HG03135 (cell line): ENCODE data around the gene SYT17.

Experiments
- ATAC-seq: cut with Tn5 transposase; IDR thresholded peaks from one replicate; pipeline ENCODE4 v1.9.1; 2021; ENCODE audit warnings: mild to moderate bottlenecking, moderate library complexity; ENCODE audit not compliant: unreplicated experiment

SYT17 gene

GRCh38 chr16:19213885-19214284, 45.8 kb downstream of the SYT17 start:
- no peak for ATAC-seq

- ATAC-seq, result no peak
Measured at GRCh38 chr16:19215705-19216104, 47.7 kb downstream of the SYT17 start.

DNA sequence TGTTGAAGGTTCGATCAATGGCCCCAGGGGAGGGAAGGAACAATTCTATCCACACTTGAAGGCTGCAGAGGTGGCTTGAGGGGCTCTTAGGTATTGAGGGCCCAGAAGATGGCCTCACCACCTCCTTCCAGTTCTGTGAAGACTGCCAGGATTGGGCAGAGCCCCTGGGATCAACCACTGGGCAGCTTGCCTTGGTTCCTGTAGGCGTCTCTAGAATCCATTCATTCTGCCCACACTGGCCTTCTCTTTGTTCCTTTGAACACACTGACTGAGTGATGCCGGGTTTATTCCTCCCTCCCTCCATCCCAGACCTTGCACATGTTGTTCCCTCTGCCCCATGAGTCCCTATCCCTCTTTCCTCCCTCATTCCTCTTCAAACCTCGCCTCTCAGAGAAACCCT, 50.5 kb downstream of the SYT17 start:
- no peak for ATAC-seq

DNA sequence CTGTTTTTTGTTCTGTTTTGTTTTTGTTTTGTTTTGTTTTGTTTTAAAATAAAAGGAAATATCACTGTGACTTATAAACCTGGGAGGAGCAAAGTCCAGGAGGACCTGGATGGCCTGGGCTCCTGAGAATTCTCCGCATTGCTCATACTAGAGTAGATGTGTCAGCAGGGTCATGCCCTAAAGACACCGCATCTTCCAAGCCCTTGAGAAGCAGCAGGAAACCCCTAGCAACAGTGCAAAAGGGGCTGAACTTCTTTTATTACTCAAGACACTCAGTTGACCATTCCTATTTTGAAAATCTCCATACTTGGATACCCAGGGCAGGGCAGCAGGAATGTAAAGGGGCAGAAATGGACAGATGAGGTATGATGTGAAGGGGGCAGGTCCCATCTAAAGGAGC, 51.8 kb downstream of the SYT17 start:
- ATAC-seq, result no peak

- no peak for ATAC-seq
Measured at GRCh38 chr16:19223235-19224170, 55.5 kb downstream of the SYT17 start.

DNA sequence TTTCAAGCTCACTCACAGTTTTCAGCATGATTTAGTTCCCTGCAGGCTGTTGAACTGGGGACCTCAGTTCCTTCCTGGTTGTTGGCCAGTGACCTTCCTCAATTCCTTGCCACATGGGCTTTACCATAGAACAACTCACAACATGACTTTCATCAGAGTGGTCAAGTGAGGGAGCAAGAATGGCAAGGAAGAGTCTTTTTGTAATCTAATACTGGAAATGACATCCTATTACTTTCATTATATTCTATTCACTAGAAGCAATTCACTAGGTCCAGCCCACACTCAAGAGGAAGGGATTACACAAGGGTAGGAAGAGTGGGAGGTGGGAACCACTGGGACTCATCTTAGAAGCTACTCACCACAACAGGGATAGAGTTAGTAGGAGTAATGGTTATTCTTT, 57.6 kb downstream of the SYT17 start:
- no peak for ATAC-seq

- ATAC-seq, result no peak
Measured at GRCh38 chr16:19227643-19228042, 59.6 kb downstream of the SYT17 start.

- ATAC-seq, result no peak
Measured at GRCh38 chr16:19228052-19228451, 60.0 kb downstream of the SYT17 start.

DNA sequence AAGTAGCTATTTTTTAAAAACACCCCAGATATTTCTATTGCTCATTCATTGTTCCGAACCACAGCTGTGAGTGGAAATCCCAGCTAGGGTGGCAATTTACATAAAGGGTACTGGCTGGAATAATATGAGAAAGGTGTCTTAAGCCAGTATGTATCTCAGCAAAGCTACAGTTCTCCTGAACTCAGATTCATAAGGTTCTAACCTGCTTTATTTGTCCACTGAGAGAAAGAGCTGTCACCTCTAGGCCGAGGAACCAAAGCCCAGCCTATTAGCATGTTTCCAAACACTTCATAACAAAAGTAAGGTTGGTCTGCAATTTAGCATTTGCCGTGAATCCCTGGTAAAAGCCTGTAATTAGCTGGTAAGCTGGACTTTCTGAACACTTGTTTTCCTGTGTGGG, 60.5 kb downstream of the SYT17 start:
- no peak for ATAC-seq

- ATAC-seq, result no peak
Measured at GRCh38 chr16:19230575-19230974, 62.5 kb downstream of the SYT17 start.

DNA sequence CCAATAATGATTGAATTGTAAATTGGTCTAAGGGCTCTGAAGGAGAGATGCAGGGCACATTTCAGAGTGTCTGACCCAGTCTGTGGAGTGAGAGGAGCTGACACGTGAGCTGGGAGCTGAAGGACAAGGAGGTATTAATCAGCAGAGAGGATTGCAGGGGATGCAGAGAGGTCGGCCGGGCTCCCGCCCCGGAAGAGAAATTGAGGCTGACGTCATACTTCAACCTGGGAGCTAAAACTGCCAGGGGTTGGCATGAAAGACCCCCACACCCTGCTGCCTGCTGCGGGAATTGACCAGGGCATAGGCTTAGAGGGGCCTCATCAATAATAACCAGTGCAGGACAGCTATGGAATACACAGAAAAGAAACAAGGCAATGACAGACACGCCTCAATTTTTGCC, 63.8 kb downstream of the SYT17 start:
- no peak for ATAC-seq

GRCh38 chr16:19232988-19233387, 64.9 kb downstream of the SYT17 start:
- no peak for ATAC-seq

DNA sequence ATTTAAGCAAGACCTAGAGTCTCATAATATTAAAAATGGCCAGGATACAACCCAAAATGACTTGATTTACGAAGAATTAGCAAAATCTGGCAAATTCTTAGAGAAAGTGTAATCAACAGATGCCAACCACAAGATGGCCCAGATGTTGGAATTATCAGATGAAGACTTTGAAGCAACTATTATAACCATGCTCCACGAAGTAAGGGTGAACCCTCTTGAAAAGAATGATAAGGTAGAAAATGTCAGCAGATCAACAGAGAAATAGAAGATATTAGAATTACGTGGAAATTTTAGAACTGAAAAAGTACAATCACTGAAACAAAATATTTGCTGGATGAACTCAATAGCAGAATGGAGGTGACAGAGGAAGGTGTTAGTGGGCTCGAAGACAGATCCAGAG, 67.4 kb downstream of the SYT17 start:
- no peak for ATAC-seq

DNA sequence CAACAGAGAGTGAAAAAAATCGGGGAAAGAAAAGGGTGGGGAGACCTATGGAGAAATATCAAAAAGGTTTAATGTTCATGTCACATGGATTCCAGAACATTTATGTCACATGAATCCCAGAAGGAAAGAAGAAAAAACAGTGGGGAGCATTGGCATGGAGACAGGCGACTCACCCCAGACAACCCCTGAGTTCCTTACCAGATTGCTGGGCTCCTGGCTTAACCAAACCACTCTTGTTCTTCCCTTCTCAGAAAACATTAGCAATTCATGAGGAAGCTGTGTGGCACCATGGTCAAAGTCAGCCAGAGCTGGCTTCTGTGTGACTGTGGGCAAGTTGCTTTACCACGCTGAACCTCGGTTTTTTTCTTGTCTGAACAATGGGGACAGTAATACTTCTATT, 67.8 kb downstream of the SYT17 start:
- ATAC-seq, result no peak

DNA sequence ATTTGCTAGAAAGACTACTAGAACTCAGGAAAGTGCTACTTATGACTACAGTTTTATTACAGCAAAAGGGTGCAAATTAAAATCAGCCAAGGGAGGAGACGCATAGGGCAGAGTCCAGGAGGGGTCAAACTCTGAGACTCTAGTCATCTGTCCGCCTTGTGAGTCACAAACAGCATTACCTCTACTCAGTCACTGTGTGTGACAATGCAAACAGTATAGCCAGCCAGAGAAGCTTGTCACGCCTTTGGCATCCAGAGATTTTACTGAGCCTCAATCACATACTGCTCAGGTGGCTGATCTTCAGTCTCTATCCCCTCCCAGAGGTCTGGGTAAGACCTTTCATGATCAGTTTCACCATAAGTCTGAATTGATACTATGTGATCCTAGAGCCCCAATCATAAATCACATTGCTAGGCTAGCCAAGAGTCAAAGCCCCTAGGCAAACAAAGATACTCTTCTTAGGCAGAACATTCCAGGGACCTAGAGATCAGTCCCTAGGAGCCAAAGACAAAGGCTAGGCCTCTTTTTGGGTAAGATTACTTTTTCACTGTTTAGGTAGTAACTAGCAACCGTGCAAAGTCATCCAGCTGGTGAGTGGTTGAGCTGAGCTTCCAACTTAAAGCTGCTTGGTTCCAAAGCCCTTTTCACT, 68.6 kb downstream of the SYT17 start:
- no peak for ATAC-seq

GRCh38 chr16:19238406-19238805, 70.4 kb downstream of the SYT17 start:
- ATAC-seq, result no peak

- ATAC-seq, result no peak
Measured at GRCh38 chr16:19239511-19240155, 71.6 kb downstream of the SYT17 start.

- no peak for ATAC-seq
Measured at GRCh38 chr16:19240494-19240893, 72.5 kb downstream of the SYT17 start.

- ATAC-seq, result no peak
Measured at GRCh38 chr16:19241512-19241911, 73.5 kb downstream of the SYT17 start.

DNA sequence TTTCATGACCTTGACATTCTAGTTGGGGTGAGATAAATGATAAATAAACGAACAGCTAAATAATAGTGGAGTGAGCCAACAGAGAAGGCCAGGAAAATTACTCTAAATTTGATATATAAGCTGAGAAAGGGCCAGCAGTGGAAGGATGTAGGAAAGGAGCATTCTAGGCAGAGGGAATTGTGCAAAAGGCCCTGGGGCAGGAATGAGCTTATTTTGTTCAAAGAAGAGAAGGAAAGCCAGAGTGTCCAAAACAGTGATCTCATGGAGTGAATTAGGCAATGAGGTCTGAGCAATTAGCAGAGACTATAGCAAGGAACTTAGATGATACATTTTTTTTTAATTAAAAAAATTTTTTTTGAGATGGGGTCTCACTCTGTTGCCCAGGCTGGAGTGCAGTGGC, 74.1 kb downstream of the SYT17 start:
- no peak for ATAC-seq

GRCh38 chr16:19242987-19243575, 75.0 kb downstream of the SYT17 start:
- no peak for ATAC-seq
